Measurements from ENCODE around the gene SPRY1.

SPRY1 gene

DNA sequence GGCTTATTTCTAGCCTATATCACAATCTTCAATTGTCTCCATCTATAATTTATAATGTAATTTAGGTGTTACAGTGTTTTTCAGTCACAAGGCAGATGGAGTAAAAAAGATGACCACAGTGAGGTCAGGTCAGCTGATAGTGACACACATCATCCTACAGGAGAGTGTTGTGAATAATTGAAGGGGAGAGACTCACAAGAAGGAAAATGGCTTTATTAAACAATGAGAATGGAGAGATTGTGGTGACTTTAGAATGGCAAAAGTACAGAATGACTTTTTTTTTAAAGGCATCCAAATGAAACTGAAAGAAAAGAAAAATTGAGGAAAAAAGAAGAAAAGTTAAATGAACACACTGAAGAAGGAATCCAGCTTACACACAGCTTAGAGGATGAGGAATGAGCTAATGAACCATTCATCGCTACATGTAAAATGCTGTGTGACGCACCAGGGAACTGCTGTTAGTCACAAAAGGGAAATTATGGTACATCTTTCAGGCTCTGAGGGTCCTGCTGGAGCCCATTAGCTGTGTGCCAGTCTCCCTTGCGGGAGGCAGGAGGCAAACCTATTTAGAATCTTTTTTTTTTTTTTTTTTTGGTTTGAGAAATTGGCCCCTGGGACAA, 56.6 kb downstream of the SPRY1 start:
- H3K27ac ChIP-seq (ENCODE audit: low read depth, low read length) = no peak overlapping the region
- peaks cover 7% of the 10 kb centered on the region for H3K4me1 ChIP-seq (ENCODE audit: insufficient read depth, low read length)
- H3K4me3 ChIP-seq (ENCODE audit: low read depth in 1 of 2, low read length in 2 of 2) = no peak overlapping the region
- H3K9me3 ChIP-seq (ENCODE audit: low read length) = no peaks in the 10 kb centered on the region
- no peaks in the 10 kb centered on the region for H3K36me3 ChIP-seq (ENCODE audit: insufficient read depth, low read length)
- H3K9ac ChIP-seq (ENCODE audit: low read length) = no peak overlapping the region
- no peaks in the 10 kb centered on the region for H3K27me3 ChIP-seq (ENCODE audit: control insufficient read depth in 1 of 2, insufficient read depth in 2 of 2, low read length in 2 of 2)

All from muscle layer of colon (tissue), 2 donors.